WTC11 (cell line): ENCODE data around the gene ZBTB44. TPM values are rescaled to one million over a fixed set of nuclear protein-coding genes. Genes with fewer than 3 reads are reported as not detected.

Source experiments
- ATAC-seq: fragments of 200-7000 bp; cut with Tn5 transposase; 2 replicates; pipeline ENCODE4 v1.10.0; 2021; ENCODE audit warnings: mild to moderate bottlenecking, moderate library complexity
- Bru-seq: library from RNA; stranded (reverse); fragments of 400-500 nt; gene quantifications from one replicate; lab custom pipeline; 2021; lab: Mats Ljungman, UMichigan
- CTCF ChIA-PET: fragments of 300-600 bp; sonication (Branson Sonifier 250); formaldehyde crosslinking; loops from one replicate; lab custom pipeline; 2021; ENCODE audit warnings: antibody characterized with exemption; lab: Charles Lee
- POLR2A ChIA-PET: fragments of 350-600 bp; sonication (Branson Sonifier 250); formaldehyde crosslinking; loops from one replicate; lab custom pipeline; 2021; ENCODE audit warnings: antibody characterized with exemption; lab: Charles Lee
- DNase-seq: peaks from one replicate; pipeline ENCODE4 v3.0.0; 2021; ENCODE audit warnings: low spot score
- H3K27ac Mint-ChIP-seq: 2 replicates; pipeline ENCODE4 v1.8.0; 2021; ENCODE audit warnings: mixed read lengths
- H3K27me3 Mint-ChIP-seq: 2 replicates; pipeline ENCODE4 v1.8.0; 2021; ENCODE audit warnings: low read depth, mild to moderate bottlenecking, moderate library complexity, mixed read lengths
- H3K36me3 Mint-ChIP-seq: 2 replicates; pipeline ENCODE4 v1.8.0; 2021; ENCODE audit warnings: mixed read lengths
- H3K4me1 Mint-ChIP-seq: 2 replicates; pipeline ENCODE4 v1.8.0; 2022; ENCODE audit warnings: mixed read lengths
- H3K4me3 Mint-ChIP-seq: 2 replicates; pipeline ENCODE4 v1.8.0; 2021; ENCODE audit warnings: mild to moderate bottlenecking, moderate library complexity, mixed read lengths
- H3K9me3 Mint-ChIP-seq: 2 replicates; pipeline ENCODE4 v1.8.0; 2021; ENCODE audit warnings: mixed read lengths
- CTCF ChIP-seq: fragments of 200-600 bp; IDR thresholded peaks from 2 replicates; pipeline ENCODE4 v1.8.0; 2022; ENCODE audit warnings: antibody characterized with exemption
- ESRRA ChIP-seq: sonication (generic); formaldehyde crosslinking; IDR thresholded peaks from 2 replicates; pipeline ENCODE4 v1.8.1; 2022; ENCODE audit warnings: mild to moderate bottlenecking, missing genetic modification reagents, borderline replicate concordance
- FOXK1 ChIP-seq: sonication (generic); formaldehyde crosslinking; IDR thresholded peaks from 2 replicates; pipeline ENCODE4 v1.8.0; 2022; ENCODE audit warnings: mild to moderate bottlenecking, moderate library complexity, missing genetic modification reagents
- JUN ChIP-seq: sonication (generic); formaldehyde crosslinking; IDR thresholded peaks from 2 replicates; pipeline ENCODE4 v1.8.0; 2023; ENCODE audit warnings: mild to moderate bottlenecking, missing genetic modification reagents
- MXD4 ChIP-seq: fragments of 250-450 bp; sonication (Bioruptor Pico); IDR thresholded peaks from 2 replicates; pipeline ENCODE4 v1.8.0; 2021; ENCODE audit warnings: mild to moderate bottlenecking, moderate library complexity, borderline replicate concordance
- NR1H2 ChIP-seq: sonication (generic); formaldehyde crosslinking; IDR thresholded peaks from 2 replicates; pipeline ENCODE4 v1.9.0; 2021; ENCODE audit warnings: mild to moderate bottlenecking, moderate library complexity, missing genetic modification reagents
- TEAD4 ChIP-seq: sonication (generic); formaldehyde crosslinking; IDR thresholded peaks from 2 replicates; pipeline ENCODE4 v1.8.0; 2022; ENCODE audit warnings: mild to moderate bottlenecking, missing genetic modification reagents
- ZNF219 ChIP-seq: sonication (generic); formaldehyde crosslinking; IDR thresholded peaks from 2 replicates; pipeline ENCODE4 v1.8.0; 2023; ENCODE audit warnings: missing genetic modification reagents, mild to moderate bottlenecking, borderline replicate concordance
- ZNF423 ChIP-seq: fragments of 250-450 bp; sonication (Bioruptor Pico); IDR thresholded peaks from 2 replicates; pipeline ENCODE4 v2.1.2; 2022; ENCODE audit warnings: mild to moderate bottlenecking, moderate library complexity
- long read RNA-seq, 3 experiments: library from RNA in 1 of 3; library from capped mRNA in 1 of 3; library from polyadenylated mRNA in 1 of 3; unstranded in 2 of 3; stranded (forward) in 1 of 3; transcript quantifications; one replicate each; pipeline ENCODE4 v2.0.0, GENCODE V29; 2021
- total RNA-seq: library from RNA; stranded (reverse); gene quantifications from 3 replicates; pipeline ENCODE4 v1.2.3, GENCODE V29; 2021
- TF ChIP-seq, protein P1 (sequence below): fragments of 250-450 bp; sonication (Bioruptor Pico); IDR thresholded peaks from 2 replicates; pipeline ENCODE4 v2.1.2; 2022; ENCODE audit warnings: mild to moderate bottlenecking, moderate library complexity
- TF ChIP-seq, protein P2 (sequence below): fragments of 250-450 bp; sonication (Bioruptor Pico); IDR thresholded peaks from 2 replicates; pipeline ENCODE4 v1.9.0; 2021; ENCODE audit warnings: mild to moderate bottlenecking, borderline replicate concordance
- TF ChIP-seq, protein P3 (sequence below): sonication (generic); formaldehyde crosslinking; IDR thresholded peaks from 2 replicates; pipeline ENCODE4 v1.8.1; 2022; ENCODE audit warnings: mild to moderate bottlenecking, moderate library complexity, missing genetic modification reagents
- TF ChIP-seq, protein P4 (sequence below): sonication (generic); formaldehyde crosslinking; IDR thresholded peaks from 2 replicates; pipeline ENCODE4 v1.8.0; 2022; ENCODE audit warnings: mild to moderate bottlenecking, missing genetic modification reagents
- TF ChIP-seq, protein P5 (sequence below): sonication (generic); formaldehyde crosslinking; IDR thresholded peaks from 2 replicates; pipeline ENCODE4 v1.8.1; 2023; ENCODE audit warnings: mild to moderate bottlenecking, missing genetic modification reagents
- TF ChIP-seq, protein P6 (sequence below): sonication (generic); formaldehyde crosslinking; IDR thresholded peaks from 2 replicates; pipeline ENCODE4 v1.8.1; 2022; ENCODE audit warnings: missing genetic modification reagents, borderline replicate concordance

Gene ZBTB44
- 87.5 to 107 TPM (median 89.5 TPM) in 3 replicates for total RNA-seq
- Bru-seq, nascent RNA: percentile 92 among the genes with signal in this experiment
- long read RNA-seq, experiment 1, full-length matches to known transcripts: 5 of 117 reads
- long read RNA-seq, experiment 1, partial matches to known transcripts: 12 of 117 reads
- long read RNA-seq, experiment 1, other reads (novel, unspliced or antisense): 100 of 117 reads
- long read RNA-seq, experiment 2, full-length matches to known transcripts: 13 of 100 reads
- long read RNA-seq, experiment 2, partial matches to known transcripts: 13 of 100 reads
- long read RNA-seq, experiment 2, other reads (novel, unspliced or antisense): 74 of 100 reads
- long read RNA-seq, experiment 3, partial matches to known transcripts: 2 of 4 reads
- long read RNA-seq, experiment 3, other reads (novel, unspliced or antisense): 2 of 4 reads

GRCh38 chr11:130314750-130315285 lies at the start of gene ZBTB44:
ZBTB44 (minus strand) TSS chr11:130314917; CDS start chr11:130261873, 53,044 bp downstream.
- peak; percentile 92 for DNase-seq
- H3K27me3 Mint-ChIP-seq: no peaks in the 10 kb centered on the region
- peak within 1 kb of the TSS; percentile 95 for H3K27ac Mint-ChIP-seq
- ATAC-seq: peak; percentile 74
- H3K9me3 Mint-ChIP-seq: peaks cover 3% of the 10 kb centered on the region
- CTCF ChIA-PET: interaction anchor here (0.6 to 1.0 kb wide), 7 partner anchors 23 to 469 kb away, joined by 3 to 5 read pairs (median 3); no protein-coding TSS in a partner anchor
- POLR2A ChIA-PET: interaction anchor here (1.0 kb wide), 1 partner anchor 69 kb away, joined by 4 read pairs; no protein-coding TSS in a partner anchor
- H3K36me3 Mint-ChIP-seq: peaks cover 8% of the 10 kb centered on the region
- H3K4me1 Mint-ChIP-seq: peaks cover 61% of the 10 kb centered on the region
- TF ChIP-seq MXD4 (CRISPR knock-in tag) (no peak), ZNF423 (CRISPR knock-in tag) (no peak), FOXK1 (CRISPR knock-in tag) (peak; percentile 63; the same call in 1 of the 2 replicates)
- TF ChIP-seq, protein P1, sequence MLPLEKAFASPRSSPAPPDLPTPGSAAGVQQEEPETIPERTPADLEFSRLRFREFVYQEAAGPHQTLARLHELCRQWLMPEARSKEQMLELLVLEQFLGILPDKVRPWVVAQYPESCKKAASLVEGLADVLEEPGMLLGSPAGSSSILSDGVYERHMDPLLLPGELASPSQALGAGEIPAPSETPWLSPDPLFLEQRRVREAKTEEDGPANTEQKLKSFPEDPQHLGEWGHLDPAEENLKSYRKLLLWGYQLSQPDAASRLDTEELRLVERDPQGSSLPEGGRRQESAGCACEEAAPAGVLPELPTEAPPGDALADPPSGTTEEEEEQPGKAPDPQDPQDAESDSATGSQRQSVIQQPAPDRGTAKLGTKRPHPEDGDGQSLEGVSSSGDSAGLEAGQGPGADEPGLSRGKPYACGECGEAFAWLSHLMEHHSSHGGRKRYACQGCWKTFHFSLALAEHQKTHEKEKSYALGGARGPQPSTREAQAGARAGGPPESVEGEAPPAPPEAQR (CRISPR knock-in tag): no peak
- peak within 1 kb of the TSS; percentile 88 for H3K4me3 Mint-ChIP-seq

DNA sequence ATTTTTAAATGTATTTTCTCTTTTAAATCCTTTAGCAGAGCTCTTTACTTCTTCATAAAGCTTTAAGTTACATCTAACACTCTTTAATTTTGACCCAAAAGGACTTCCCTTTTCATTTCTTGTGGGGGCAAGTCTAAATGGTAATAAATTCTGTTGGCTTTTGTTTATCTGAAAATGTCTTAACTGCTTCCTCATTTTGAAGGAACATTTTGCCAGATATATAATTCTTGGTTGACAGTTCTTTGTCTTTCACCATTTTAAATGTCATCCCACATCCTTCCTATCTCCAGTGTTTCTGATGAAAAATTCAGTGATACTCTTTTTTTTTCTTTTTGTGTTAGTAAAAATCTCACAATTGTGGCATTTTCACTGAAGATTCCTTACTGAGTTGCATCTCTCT lies 44.7 kb upstream of the ZBTB44 start:
- Mint-ChIP-seq H3K4me1 (no peaks in the 10 kb centered on the region), H3K27ac (no peak overlapping the region), H3K27me3 (no peaks in the 10 kb centered on the region; the same call in 1 of the 2 replicates), H3K9me3 (peaks cover 41% of the 10 kb centered on the region), H3K4me3 (no peak overlapping the region), H3K36me3 (peaks cover 40% of the 10 kb centered on the region)
- ChIA-PET CTCF (no interaction called here), POLR2A (no interaction called here)
- DNase-seq (no peak), ATAC-seq (no peak)
- no peak for TF ChIP-seq JUN (CRISPR knock-in tag)
- TF ChIP-seq ZNF219 (CRISPR knock-in tag): no peak
- TF ChIP-seq, protein P2, sequence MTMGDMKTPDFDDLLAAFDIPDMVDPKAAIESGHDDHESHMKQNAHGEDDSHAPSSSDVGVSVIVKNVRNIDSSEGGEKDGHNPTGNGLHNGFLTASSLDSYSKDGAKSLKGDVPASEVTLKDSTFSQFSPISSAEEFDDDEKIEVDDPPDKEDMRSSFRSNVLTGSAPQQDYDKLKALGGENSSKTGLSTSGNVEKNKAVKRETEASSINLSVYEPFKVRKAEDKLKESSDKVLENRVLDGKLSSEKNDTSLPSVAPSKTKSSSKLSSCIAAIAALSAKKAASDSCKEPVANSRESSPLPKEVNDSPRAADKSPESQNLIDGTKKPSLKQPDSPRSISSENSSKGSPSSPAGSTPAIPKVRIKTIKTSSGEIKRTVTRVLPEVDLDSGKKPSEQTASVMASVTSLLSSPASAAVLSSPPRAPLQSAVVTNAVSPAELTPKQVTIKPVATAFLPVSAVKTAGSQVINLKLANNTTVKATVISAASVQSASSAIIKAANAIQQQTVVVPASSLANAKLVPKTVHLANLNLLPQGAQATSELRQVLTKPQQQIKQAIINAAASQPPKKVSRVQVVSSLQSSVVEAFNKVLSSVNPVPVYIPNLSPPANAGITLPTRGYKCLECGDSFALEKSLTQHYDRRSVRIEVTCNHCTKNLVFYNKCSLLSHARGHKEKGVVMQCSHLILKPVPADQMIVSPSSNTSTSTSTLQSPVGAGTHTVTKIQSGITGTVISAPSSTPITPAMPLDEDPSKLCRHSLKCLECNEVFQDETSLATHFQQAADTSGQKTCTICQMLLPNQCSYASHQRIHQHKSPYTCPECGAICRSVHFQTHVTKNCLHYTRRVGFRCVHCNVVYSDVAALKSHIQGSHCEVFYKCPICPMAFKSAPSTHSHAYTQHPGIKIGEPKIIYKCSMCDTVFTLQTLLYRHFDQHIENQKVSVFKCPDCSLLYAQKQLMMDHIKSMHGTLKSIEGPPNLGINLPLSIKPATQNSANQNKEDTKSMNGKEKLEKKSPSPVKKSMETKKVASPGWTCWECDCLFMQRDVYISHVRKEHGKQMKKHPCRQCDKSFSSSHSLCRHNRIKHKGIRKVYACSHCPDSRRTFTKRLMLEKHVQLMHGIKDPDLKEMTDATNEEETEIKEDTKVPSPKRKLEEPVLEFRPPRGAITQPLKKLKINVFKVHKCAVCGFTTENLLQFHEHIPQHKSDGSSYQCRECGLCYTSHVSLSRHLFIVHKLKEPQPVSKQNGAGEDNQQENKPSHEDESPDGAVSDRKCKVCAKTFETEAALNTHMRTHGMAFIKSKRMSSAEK (CRISPR knock-in tag): no peak
- TF ChIP-seq, all 79 proteins: peak for 0

GRCh38 chr11:130358398-130358797 lies 43.7 kb upstream of the ZBTB44 start:
- no peaks in the 10 kb centered on the region for H3K4me1 Mint-ChIP-seq
- ChIA-PET POLR2A (no interaction called here), CTCF (no interaction called here)
- TF ChIP-seq ESRRA (CRISPR knock-in tag) (no peak), CTCF (no peak), TEAD4 (no peak), NR1H2 (CRISPR knock-in tag) (no peak)
- TF ChIP-seq, protein P3, sequence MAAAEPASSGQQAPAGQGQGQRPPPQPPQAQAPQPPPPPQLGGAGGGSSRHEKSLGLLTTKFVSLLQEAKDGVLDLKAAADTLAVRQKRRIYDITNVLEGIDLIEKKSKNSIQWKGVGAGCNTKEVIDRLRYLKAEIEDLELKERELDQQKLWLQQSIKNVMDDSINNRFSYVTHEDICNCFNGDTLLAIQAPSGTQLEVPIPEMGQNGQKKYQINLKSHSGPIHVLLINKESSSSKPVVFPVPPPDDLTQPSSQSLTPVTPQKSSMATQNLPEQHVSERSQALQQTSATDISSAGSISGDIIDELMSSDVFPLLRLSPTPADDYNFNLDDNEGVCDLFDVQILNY (CRISPR knock-in tag): no peak
- TF ChIP-seq, protein P4, sequence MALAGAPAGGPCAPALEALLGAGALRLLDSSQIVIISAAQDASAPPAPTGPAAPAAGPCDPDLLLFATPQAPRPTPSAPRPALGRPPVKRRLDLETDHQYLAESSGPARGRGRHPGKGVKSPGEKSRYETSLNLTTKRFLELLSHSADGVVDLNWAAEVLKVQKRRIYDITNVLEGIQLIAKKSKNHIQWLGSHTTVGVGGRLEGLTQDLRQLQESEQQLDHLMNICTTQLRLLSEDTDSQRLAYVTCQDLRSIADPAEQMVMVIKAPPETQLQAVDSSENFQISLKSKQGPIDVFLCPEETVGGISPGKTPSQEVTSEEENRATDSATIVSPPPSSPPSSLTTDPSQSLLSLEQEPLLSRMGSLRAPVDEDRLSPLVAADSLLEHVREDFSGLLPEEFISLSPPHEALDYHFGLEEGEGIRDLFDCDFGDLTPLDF (CRISPR knock-in tag): no peak
- TF ChIP-seq, protein P5, sequence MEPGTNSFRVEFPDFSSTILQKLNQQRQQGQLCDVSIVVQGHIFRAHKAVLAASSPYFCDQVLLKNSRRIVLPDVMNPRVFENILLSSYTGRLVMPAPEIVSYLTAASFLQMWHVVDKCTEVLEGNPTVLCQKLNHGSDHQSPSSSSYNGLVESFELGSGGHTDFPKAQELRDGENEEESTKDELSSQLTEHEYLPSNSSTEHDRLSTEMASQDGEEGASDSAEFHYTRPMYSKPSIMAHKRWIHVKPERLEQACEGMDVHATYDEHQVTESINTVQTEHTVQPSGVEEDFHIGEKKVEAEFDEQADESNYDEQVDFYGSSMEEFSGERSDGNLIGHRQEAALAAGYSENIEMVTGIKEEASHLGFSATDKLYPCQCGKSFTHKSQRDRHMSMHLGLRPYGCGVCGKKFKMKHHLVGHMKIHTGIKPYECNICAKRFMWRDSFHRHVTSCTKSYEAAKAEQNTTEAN: no peak
- TF ChIP-seq, protein P6, sequence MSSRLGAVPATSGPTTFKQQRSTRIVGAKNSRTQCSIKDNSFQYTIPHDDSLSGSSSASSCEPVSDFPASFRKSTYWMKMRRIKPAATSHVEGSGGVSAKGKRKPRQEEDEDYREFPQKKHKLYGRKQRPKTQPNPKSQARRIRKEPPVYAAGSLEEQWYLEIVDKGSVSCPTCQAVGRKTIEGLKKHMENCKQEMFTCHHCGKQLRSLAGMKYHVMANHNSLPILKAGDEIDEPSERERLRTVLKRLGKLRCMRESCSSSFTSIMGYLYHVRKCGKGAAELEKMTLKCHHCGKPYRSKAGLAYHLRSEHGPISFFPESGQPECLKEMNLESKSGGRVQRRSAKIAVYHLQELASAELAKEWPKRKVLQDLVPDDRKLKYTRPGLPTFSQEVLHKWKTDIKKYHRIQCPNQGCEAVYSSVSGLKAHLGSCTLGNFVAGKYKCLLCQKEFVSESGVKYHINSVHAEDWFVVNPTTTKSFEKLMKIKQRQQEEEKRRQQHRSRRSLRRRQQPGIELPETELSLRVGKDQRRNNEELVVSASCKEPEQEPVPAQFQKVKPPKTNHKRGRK (CRISPR knock-in tag): no peak

More at GRCh38 chr11:130358398-130358797, 43.7 kb upstream of the ZBTB44 start:
- DNase-seq (no peak), ATAC-seq (no peak)
- Mint-ChIP-seq H3K27me3 (no peaks in the 10 kb centered on the region; the same call in 1 of the 2 replicates), H3K27ac (no peak overlapping the region), H3K36me3 (peaks cover 50% of the 10 kb centered on the region), H3K4me3 (no peak overlapping the region), H3K9me3 (peaks cover 52% of the 10 kb centered on the region)
